Endometrial microvascular endothelial cells (primary cell): ENCODE data around the gene PIEZO1. TPM values are rescaled to one million over a fixed set of nuclear protein-coding genes. Genes with fewer than 3 reads are reported as not detected.
"Not testable (repeated sequence)": the region's sequence is repeated elsewhere in the genome, so short reads cannot be mapped to it uniquely, and the experiment has no call there.

Experiments used
- in situ Hi-C: cut with HindIII; loops from 2 replicates; pipeline ENCODE4 v1.10.0; 2017; ENCODE audit warnings: low sequenced_read_pairs, low pct_unique_long_range_greater_than_20kb; ENCODE audit errors: inconsistent ontology term
- total RNA-seq: library from RNA; depleted of rRNA; stranded (reverse); fragments of >200 nt; gene quantifications from one replicate; pipeline ENCODE4 v1.2.3, GENCODE V29; 2015; ENCODE audit errors: inconsistent ontology term

PIEZO1 gene, protein sequence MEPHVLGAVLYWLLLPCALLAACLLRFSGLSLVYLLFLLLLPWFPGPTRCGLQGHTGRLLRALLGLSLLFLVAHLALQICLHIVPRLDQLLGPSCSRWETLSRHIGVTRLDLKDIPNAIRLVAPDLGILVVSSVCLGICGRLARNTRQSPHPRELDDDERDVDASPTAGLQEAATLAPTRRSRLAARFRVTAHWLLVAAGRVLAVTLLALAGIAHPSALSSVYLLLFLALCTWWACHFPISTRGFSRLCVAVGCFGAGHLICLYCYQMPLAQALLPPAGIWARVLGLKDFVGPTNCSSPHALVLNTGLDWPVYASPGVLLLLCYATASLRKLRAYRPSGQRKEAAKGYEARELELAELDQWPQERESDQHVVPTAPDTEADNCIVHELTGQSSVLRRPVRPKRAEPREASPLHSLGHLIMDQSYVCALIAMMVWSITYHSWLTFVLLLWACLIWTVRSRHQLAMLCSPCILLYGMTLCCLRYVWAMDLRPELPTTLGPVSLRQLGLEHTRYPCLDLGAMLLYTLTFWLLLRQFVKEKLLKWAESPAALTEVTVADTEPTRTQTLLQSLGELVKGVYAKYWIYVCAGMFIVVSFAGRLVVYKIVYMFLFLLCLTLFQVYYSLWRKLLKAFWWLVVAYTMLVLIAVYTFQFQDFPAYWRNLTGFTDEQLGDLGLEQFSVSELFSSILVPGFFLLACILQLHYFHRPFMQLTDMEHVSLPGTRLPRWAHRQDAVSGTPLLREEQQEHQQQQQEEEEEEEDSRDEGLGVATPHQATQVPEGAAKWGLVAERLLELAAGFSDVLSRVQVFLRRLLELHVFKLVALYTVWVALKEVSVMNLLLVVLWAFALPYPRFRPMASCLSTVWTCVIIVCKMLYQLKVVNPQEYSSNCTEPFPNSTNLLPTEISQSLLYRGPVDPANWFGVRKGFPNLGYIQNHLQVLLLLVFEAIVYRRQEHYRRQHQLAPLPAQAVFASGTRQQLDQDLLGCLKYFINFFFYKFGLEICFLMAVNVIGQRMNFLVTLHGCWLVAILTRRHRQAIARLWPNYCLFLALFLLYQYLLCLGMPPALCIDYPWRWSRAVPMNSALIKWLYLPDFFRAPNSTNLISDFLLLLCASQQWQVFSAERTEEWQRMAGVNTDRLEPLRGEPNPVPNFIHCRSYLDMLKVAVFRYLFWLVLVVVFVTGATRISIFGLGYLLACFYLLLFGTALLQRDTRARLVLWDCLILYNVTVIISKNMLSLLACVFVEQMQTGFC (N-terminal part only)
- total RNA-seq: 383 TPM

DNA sequence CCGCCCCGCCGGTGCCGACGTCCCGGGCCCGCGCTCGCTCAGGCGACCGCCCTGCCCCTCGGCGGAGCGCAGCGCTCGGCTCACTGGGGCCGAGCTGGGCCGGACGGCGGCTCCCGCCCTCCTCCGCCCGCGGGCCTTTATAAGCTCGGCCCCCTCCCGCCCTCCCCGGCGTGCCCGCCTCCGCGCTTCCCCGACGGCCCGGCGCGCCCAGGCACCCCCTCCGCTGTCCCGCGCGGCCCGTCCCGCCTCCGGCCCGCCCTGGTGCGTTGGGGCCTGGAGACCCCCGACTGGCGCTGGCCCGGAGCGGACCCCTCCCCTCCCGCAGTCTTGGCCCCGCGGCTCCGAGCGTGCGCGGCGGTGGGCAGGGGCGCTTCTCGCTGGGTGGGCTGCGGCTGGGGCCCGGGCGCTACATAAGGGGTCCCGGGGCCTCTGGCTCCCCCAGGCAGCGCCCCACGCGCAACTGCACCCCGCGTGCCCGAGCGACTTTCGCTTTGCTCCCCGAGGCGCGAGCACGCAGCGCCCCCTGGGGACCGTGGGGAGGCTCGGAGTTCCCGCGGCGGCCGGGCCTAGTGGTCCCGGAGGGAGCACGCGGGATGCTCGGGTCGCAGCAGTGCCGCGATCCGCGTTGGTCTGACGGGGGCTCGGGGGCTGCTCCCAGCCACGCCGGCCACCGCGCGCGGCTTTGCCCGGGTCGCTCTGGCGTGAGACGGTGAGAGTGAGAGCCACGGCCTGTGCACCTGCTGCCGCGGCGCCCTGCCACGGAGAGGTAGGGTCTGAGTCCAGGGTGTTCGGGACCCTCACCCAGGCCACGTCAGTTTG, at the start of gene PIEZO1:
Gene PIEZO1, minus strand, starts transcription at position 115 of the 819 bp plus-strand sequence. CDS start 256 bp downstream, outside the sequence.
- in situ Hi-C loops: no loop called here

DNA sequence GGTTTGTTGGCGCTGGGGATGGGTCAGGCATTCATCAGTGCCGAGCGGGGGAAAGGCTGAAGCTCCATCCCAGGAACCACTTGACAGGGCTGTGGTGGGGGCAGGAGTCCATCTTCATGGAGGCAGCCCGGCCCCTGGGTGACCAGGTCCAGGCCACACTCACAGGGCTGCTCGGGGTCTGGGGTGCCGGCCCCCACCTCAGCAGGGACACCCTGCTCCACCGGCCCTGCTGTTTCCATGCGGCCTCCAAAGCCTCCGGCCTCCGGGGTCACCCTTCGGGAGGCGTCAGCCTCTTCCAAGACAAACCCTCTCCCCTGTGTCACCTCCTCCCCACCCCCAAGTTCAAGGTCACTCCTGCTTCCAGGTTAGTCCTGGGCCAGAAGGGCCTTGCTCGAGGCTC, 49.6 kb upstream of the PIEZO1 start:
- in situ Hi-C loops: no loop called here

DNA sequence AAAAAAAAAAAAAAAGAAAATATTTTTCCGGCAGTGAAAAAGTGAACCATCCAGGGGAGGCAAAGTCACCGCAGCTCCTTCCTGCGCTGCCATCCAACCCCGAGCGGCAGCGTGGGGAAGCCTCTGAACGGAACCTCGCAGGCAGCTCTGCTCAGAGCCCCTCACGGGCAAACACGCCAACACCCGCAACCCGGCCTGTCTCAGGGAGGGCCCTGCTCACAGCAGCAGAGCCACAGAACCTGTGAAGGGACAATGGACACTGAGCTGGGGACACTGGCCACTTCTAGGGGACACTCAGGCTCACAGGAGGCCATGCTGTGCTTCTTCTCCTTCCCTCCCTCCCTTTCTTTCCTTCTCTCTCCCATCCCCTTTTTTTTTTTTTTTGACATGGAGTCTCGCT, 48.1 kb upstream of the PIEZO1 start:
- in situ Hi-C loops: no loop called here

DNA sequence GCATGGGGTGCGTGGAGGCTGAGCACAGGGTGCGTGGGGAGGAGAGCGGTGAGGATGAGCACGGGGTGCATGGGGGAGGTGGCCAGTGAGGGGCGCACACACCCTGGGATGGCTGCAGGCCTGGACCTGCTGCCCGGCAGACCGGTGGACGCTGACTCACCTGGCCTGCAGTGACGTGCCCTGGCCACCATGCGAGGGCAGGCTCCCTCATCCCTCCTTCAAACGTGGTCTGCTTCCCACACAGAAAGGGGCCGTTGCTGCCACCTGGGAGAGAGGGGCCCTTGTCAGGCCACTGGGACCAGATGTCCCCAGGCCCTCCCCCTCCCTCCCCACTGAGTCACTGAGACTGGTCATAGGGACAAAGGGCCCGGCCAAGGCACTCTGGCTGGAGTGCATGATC, 46.8 kb upstream of the PIEZO1 start:
- in situ Hi-C loops: no loop called here

DNA sequence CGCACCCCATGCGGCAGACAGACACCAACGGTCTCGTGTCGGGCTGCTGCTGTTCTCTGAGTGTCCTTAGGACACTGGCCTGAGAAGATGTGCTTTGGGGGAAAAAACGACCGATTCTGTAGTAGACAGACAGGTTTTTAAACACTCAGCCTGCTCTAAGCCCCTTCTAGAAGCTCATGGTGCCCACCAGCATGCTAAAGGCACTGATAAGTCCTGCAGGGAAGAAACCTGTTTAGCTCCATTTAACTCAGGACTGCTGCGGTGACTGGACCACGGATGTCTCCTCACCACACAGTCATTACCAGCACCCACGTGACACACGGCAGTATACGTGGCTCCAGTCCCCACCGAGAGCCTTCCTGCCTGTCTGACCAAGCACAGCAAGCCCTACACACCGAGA, 45.8 kb upstream of the PIEZO1 start:
- in situ Hi-C loops: no loop called here

DNA sequence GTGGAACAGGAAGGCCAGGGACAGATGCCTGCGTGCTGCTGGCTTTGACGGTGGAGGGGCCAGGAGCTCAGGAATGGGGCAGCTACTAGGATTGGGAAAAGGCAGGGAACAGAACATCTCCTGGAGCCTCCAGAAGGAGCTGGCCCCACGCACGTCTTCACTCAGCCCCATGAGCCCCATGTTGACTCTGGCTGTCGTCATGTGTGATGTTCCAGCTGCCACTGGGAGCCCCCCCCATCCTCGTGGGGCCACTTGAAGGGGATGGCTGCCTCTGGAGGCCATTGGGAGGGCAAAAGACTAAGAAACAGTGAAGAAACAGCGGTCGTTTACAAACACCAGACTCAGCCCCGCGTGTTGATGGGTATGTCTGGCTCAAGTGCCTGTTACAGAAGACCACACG, 45.2 kb upstream of the PIEZO1 start:
- in situ Hi-C loops: no loop called here

DNA sequence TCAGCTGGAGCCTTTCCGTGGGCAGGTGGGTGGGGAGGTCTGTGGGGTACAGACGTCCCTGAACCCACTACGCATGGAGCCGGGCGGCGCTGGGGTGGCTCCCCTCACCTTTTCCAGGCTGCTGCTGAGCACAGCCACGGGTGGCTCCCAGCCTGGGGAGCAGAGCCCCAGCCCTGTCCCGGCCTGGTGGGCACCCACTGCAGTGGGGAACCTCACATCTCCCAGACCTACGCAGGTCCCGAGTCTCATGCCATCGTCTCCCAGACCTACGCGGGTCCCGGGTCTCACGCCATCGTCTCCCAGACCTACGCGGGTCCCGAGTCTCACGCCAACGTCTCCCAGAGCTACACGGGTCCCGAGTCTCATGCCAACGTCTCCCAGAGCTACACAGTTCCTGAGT, 43.7 kb upstream of the PIEZO1 start:
- in situ Hi-C loops: no loop called here

DNA sequence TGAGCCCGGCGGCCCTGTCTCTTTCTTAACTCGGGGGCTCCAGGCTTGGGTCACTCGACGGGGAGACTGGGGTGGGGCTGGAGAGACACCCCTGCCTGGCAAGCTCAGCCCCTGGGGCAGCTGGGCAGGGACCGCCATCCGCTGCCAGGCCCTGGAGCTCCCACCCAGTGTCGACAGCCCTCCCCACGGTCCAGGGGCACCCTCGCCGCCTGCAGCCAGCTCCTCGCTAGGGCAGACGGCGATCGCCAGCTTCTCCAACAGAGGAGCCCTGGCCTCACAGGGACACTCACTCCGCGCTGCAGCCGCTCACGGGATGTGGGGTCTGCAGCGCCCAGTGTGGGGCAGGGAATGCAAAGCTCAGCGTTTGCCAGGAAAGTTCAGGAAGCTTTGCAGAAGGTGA, 42.7 kb upstream of the PIEZO1 start:
- in situ Hi-C loops: no loop called here

DNA sequence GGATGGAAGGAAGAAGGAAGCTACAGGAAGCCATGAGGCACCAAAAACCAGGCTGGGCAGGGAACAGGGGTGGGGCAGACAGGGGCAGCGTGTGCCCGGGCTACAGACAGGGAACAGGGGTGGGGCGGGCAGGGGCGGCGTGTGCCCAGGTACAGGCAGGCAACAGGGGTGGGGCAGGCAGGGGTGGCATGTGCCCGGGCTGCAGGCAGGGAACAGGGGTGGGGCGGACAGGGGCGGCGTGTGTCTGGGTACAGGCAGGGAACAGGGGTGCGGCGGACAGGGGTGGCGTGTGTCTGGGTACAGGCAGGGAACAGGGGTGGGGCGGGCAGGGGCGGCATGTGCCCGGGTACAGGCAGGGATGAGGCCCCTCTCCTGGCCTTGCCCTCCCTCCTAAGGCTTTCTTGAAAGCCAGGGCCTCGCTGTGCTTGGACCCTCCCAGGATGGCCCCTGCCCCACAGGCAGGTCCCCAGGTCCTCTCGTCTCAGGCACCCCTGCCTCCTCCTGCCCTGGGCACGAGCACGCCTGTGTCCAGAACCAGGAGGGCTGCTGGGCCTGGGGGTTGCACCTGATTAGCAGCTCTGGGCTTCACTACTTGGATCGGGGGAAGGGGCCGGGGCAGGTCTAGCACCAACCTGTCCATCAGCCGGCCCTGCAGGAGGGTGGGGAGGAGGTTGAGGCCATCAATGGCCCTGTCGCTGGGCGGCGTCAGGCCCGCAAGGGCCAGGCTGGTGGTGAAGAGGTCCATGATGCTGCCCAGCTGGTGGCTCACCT, 41.2 kb upstream of the PIEZO1 start:
- in situ Hi-C loops: no loop called here

DNA sequence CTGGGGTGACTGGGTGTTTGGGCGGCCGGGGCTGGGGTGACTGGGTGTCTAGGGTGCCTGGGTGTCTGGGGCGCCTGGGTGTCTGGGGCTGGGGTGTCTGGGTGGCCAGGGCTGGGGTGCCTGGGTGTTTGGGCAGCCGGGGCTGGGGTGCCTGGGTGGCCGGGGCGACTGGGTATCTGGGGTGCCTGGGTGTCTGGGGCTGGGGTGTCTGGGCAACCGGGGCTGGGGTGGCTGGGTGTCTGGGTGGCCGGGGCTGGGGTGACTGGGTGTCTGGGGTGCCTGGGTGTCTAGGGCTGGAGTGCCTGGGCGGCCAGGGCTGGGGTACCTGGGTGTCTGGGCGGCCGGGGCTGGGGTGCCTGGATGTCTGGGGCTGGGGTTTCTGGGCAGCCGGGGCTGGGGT, 40.1 kb upstream of the PIEZO1 start:
- in situ Hi-C loops: no loop called here

DNA sequence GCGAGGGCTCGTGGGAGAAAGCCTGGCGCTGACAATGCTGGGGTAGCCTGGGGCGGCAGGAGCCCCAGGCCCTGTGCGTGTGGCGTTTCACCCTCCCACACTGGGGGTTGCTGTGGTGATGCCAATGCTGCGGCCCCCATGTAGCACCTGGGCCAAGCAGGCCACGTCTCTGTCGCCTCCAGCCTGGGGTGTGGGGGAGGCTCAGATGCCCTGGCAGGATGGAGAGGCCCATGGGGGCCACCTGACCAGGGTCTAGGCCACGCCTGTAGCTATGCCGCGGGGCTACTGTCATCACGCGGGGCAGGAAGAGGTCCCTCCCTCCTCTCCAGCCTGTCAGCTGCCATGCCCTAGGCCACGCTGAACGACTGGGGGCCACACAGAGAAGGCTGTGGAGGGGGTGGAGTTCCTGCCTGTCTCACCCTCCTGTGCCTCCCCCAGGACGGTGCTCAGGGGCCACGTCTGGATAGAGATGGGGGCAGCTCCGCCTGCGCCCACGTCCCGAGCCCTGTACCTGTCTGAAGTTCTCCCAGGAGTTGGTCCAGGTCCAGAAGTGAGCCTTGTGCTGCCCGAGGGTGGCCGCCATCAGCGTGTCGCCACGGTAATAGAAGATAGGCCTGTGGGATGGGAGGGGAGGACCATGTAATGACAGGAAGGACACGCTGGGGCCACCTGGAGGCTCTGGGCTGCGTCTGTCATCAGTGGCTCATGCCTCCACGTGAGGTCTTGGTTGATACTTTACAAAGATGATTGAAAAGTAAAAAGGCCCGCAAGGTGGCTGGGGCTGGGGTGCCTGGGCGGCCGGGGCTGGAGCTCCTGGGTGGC, 39.4 kb upstream of the PIEZO1 start:
- in situ Hi-C loops: no loop called here

DNA sequence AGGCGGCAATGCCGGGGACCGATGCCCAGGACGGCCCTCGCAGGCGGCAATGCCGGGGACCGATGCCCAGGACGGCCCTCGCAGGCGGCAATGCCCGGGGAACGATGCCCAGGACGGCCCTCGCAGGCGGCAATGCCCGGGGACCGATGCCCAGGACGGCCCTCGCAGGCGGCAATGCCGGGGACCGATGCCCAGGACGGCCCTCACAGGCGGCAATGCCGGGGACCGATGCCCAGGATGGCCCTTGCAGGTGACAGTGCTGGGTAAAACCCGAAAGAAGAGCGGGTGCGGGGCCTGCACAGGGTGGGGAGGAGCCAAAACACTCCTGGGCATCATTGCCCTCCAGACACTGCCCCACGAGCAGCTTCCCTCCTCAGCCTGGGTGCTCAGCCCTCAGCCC, 38.6 kb upstream of the PIEZO1 start:
- in situ Hi-C loops: not testable (repeated sequence)

DNA sequence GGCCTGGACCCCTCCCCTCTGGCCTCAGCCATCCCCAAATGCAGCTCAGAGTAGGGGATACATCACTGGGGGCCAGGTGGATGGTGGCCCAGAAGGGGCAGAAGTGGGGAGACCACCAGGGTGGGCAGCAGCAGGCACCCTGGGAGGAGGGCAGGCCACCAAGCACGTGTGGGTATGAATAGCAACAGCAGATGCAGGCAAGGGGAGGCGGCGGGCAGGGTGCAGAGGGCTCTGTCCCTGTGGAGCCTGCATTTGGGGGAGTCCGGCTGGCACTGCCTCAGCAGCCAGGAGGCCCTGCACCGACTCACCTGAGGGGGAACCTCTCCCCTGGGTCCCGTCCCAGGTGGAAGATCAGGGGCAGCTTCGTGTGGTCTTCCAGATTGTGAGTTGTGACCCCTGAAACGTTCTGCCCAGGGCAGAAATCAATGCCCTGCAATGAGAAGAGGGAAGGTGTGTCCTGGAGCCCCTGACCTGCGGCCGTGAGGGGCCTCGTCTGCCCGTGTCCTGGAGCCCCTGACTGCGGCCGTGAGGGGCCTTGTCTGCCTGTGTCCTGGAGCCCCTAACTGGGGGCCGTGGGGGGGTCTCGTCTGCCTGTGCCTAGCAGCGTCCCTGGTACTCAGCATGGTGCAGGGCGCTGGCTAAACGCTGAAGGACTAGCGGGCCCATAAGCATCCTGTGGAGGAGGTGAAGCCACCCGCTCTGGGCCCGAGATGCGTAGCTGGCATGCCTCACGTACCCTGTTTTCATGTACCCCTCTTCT, 37.4 kb upstream of the PIEZO1 start:
- in situ Hi-C loops: no loop called here

DNA sequence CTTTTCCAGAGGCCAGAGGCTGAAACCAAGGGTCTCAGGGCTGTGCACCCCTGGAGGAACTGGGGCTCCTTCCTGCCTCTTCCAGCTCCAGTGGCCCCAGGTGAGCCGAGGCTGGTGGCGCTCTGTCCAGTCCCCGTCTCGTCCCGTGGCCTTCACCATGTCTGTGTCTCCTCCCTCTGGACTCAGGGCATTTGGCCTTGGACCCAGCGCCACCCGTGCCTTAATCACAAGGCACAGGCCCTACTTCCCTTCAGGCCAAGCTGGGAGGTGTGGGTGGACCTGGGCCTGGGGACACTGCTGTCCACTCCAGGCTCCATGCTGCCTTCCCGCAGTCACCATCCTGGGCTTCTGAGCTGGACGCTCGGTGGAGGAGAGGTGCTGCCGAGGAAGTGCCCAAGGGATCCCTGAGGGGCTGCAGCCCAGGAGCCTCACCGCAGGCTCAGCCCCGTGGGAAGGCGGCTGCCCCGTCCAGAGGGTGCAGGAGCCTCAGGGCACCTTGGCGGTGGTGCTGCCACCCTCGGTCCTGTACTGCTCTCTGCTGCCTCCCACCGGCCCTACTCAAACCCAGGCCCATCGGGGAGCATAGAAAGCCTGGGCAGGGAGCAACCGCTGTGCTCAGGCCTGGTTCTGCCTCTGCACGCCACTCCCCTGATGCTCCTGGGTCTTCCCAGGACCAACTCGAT, 36.3 kb upstream of the PIEZO1 start:
- in situ Hi-C loops: no loop called here

DNA sequence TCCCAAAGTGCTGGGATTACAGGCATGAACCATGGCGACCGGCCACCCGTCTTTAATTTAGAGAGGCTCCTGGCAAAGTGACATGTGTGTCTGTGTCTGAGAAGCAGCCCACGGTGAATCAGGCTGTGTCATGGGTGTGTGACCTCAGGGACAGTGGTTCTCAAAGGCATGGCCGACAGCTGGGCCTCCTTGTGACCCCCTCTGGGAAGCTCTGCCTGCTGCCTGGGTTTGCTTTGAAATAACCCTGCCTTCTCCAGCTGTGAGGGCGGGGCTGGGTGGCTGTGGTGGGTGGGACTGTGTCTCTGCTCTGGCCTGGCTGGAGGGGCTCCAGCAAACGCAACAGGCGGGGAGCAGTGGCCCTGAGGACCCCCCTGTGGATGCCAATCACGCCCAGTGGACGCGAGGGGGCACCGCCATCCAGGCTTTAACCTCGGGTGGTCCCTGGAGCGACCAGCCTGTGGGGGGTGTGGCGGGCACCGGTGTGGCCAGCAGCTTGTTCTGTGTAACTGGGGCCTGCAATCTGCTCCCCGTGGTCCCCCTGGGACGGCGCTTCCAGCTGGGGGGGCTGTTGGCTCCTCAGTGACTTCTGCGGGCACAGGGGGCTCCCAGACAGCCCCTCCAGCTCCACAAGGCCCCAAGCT, 35.5 kb upstream of the PIEZO1 start:
- in situ Hi-C loops: no loop called here
